H9 (cell line): ENCODE data around the gene FBLN2. TPM values are rescaled to one million over a fixed set of nuclear protein-coding genes. Genes with fewer than 3 reads are reported as not detected.

ENCODE experiments used
- DNase-seq: peaks from one replicate; pipeline ENCODE4 v3.0.0-alpha.2; 2017
- H2AFZ ChIP-seq: one replicate; pipeline ENCODE4 v1.6.1; 2013; ENCODE audit warnings: mild to moderate bottlenecking, low read length, control low read depth, moderate library complexity
- H2AK5ac ChIP-seq: 2 replicates; pipeline ENCODE4 v1.6.1; 2013; ENCODE audit warnings: low read length, control low read depth, mixed read lengths; ENCODE audit not compliant: insufficient read length
- H2BK120ac ChIP-seq: one replicate; pipeline ENCODE4 v1.6.1; 2013; ENCODE audit warnings: low read depth, mild to moderate bottlenecking, low read length, control low read depth, inconsistent platforms; ENCODE audit not compliant: poor library complexity, severe bottlenecking
- H2BK12ac ChIP-seq: 2 replicates; pipeline ENCODE4 v1.6.1; 2013; ENCODE audit warnings: low read length, control low read depth, mixed read lengths, low read depth; ENCODE audit not compliant: insufficient read length
- H2BK15ac ChIP-seq: 2 replicates; pipeline ENCODE4 v1.6.1; 2013; ENCODE audit warnings: low read depth, low read length, control low read depth
- H2BK20ac ChIP-seq: one replicate; pipeline ENCODE4 v1.6.1; 2013; ENCODE audit warnings: low read depth, mild to moderate bottlenecking, low read length, control low read depth, inconsistent platforms; ENCODE audit not compliant: poor library complexity, severe bottlenecking
- H2BK5ac ChIP-seq: 2 replicates; pipeline ENCODE4 v1.6.1; 2013; ENCODE audit warnings: low read length, control low read depth, mixed read lengths; ENCODE audit not compliant: insufficient read length
- H3K14ac ChIP-seq: 2 replicates; pipeline ENCODE4 v1.6.1; 2013; ENCODE audit warnings: low read length, control low read depth; ENCODE audit not compliant: insufficient read depth
- H3K18ac ChIP-seq: 2 replicates; pipeline ENCODE4 v1.6.1; 2013; ENCODE audit warnings: low read depth, mild to moderate bottlenecking, mixed read lengths, low read length, control low read depth; ENCODE audit not compliant: insufficient read length
- H3K23ac ChIP-seq: 2 replicates; pipeline ENCODE4 v1.6.1; 2013; ENCODE audit warnings: low read length, control low read depth, mixed read lengths, low read depth; ENCODE audit not compliant: insufficient read length
- H3K23me2 ChIP-seq: 2 replicates; pipeline ENCODE4 v1.6.1; 2013; ENCODE audit warnings: low read depth, mild to moderate bottlenecking, mixed read lengths, low read length, control low read depth; ENCODE audit not compliant: insufficient read length, poor library complexity, severe bottlenecking
- H3K27ac ChIP-seq: 2 replicates; pipeline ENCODE4 v1.5.1; 2013; ENCODE audit warnings: low read length, control low read depth, mixed read lengths, low read depth; ENCODE audit not compliant: insufficient read length
- H3K27me3 ChIP-seq: 2 replicates; pipeline ENCODE4 v1.6.1; 2013; ENCODE audit warnings: low read length, control low read depth, inconsistent platforms; ENCODE audit not compliant: insufficient read depth
- H3K4ac ChIP-seq: 2 replicates; pipeline ENCODE4 v1.6.1; 2013; ENCODE audit warnings: low read depth, mild to moderate bottlenecking, control low read depth, inconsistent platforms, low read length, moderate library complexity
- H3K4me1 ChIP-seq: 2 replicates; pipeline ENCODE4 v1.6.1; 2013; ENCODE audit warnings: low read length, control low read depth, inconsistent platforms; ENCODE audit not compliant: insufficient read depth
- H3K4me2 ChIP-seq: 2 replicates; pipeline ENCODE4 v1.6.1; 2013; ENCODE audit warnings: low read length, control low read depth, mixed read lengths; ENCODE audit not compliant: insufficient read length, insufficient read depth
- H3K56ac ChIP-seq: 2 replicates; pipeline ENCODE4 v1.6.1; 2013; ENCODE audit warnings: low read depth, mild to moderate bottlenecking, mixed read lengths, low read length, control low read depth; ENCODE audit not compliant: insufficient read length
- H3K79me1 ChIP-seq: 2 replicates; pipeline ENCODE4 v1.6.1; 2013; ENCODE audit warnings: low read depth, mild to moderate bottlenecking, moderate library complexity, low read length, control low read depth, inconsistent platforms; ENCODE audit not compliant: insufficient read depth, poor library complexity, severe bottlenecking
- H3K79me2 ChIP-seq: 2 replicates; pipeline ENCODE4 v1.6.1; 2013; ENCODE audit warnings: low read length, control low read depth, inconsistent platforms; ENCODE audit not compliant: insufficient read depth
- H3K9ac ChIP-seq: 2 replicates; pipeline ENCODE4 v1.6.1; 2013; ENCODE audit warnings: low read length, control low read depth, mixed read lengths; ENCODE audit not compliant: insufficient read length; ENCODE audit errors: extremely low read depth
- H3K9me3 ChIP-seq: one replicate; pipeline ENCODE4 v1.6.1; 2013; ENCODE audit warnings: low read depth, low read length, inconsistent platforms; ENCODE audit not compliant: control insufficient read depth
- H3T11ph ChIP-seq: one replicate; pipeline ENCODE4 v1.6.1; 2013; ENCODE audit warnings: mild to moderate bottlenecking, low read length, control low read depth, inconsistent platforms
- H4K20me1 ChIP-seq: one replicate; pipeline ENCODE4 v1.6.1; 2013; ENCODE audit not compliant: control insufficient read depth, insufficient read length, insufficient read depth
- H4K5ac ChIP-seq: 2 replicates; pipeline ENCODE4 v1.6.1; 2013; ENCODE audit warnings: low read depth, mild to moderate bottlenecking, mixed read lengths, low read length, control low read depth; ENCODE audit not compliant: insufficient read length
- H4K8ac ChIP-seq: replicated peaks from 2 replicates; pipeline ENCODE4 v1.6.1; 2013; ENCODE audit warnings: low read length, control low read depth, mixed read lengths, low read depth; ENCODE audit not compliant: insufficient read length
- H4K91ac ChIP-seq: 2 replicates; pipeline ENCODE4 v1.6.1; 2013; ENCODE audit warnings: low read depth, mild to moderate bottlenecking, moderate library complexity, mixed read lengths, low read length, control low read depth; ENCODE audit not compliant: insufficient read length
- H3K27ac Mint-ChIP-seq, 3 experiments: 2 replicates in 2 of 3; 3 replicates in 1 of 3; pipeline ENCODE4 v1.8.0; 2020 to 2021; ENCODE audit warnings: mixed read lengths in 3 of 3, mild to moderate bottlenecking in 1 of 3, moderate library complexity in 1 of 3
- H3K27me3 Mint-ChIP-seq: 2 replicates; pipeline ENCODE4 v1.8.0; 2021; ENCODE audit warnings: low read depth, mild to moderate bottlenecking, moderate library complexity, mixed read lengths
- H3K36me3 Mint-ChIP-seq, 3 experiments: 2 replicates in 2 of 3; 3 replicates in 1 of 3; pipeline ENCODE4 v1.8.0; 2020 to 2021; ENCODE audit warnings: low read depth in 3 of 3, mixed read lengths in 3 of 3; ENCODE audit not compliant: insufficient read depth in 1 of 3
- H3K4me1 Mint-ChIP-seq, 2 experiments: 2 replicates each; pipeline ENCODE4 v1.8.0; 2020; ENCODE audit warnings: mixed read lengths in 2 of 2
- H3K4me3 Mint-ChIP-seq, 2 experiments: 2 replicates in 1 of 2; 3 replicates in 1 of 2; pipeline ENCODE4 v1.8.0; 2020 to 2021; ENCODE audit warnings: mild to moderate bottlenecking in 2 of 2, mixed read lengths in 2 of 2, moderate library complexity in 1 of 2
- H3K9me3 Mint-ChIP-seq, 2 experiments: 2 replicates in 1 of 2; 3 replicates in 1 of 2; pipeline ENCODE4 v1.8.0; 2020; ENCODE audit warnings: mild to moderate bottlenecking in 2 of 2, mixed read lengths in 2 of 2, moderate library complexity in 1 of 2
- WGBS: extraction: QIAGEN DNeasy Blood & Tissue Kit; methylation state at CpG from one replicate; pipeline ENCODE4 v1.1.7; 2013; ENCODE audit warnings: missing lambda C conversion rate, low lambda C conversion rate, mixed read lengths; ENCODE audit not compliant: insufficient read length; ENCODE audit errors: extremely low coverage; 5-methylcytosine and 5-hydroxymethylcytosine counted together
- total RNA-seq: library from RNA; stranded (reverse); gene quantifications from 2 replicates; pipeline ENCODE4 v1.2.1, GENCODE V29; 2021
- TF ChIP-seq, protein P1 (sequence below): fragments of 200-600 bp; sonication (generic); conservative IDR thresholded peaks from 3 replicates; pipeline ENCODE4 v1.8.0; 2021; ENCODE audit warnings: antibody characterized with exemption, mild to moderate bottlenecking

The FBLN2 gene
- total RNA-seq, 1 experiment from 2014 or later: 11.8 TPM

DNA sequence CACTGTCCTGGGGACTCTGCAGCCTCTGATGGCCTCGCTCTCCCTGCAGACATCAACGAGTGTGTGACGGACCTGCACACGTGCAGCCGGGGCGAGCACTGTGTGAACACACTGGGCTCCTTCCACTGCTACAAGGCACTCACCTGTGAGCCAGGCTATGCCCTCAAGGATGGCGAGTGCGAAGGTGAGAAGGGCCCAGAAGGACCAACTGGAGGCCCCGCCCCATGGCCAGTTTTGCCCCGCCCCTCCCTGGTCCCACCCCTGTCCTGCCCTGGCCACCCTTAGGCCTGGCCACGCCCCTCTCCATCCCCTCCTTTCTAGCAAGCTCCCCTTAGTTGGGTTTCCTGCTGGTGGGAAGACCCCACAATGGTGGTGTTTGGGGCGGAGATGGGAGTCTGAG lies 77.5 kb downstream of the FBLN2 start:
- no peak for DNase-seq
- Mint-ChIP-seq H3K27me3 (no peaks in the 10 kb centered on the region; the same call in 1 of the 2 replicates), H3K4me3 (no peak overlapping the region), H3K4me1 (no peaks in the 10 kb centered on the region), H3K36me3 (peaks cover 0 to 2% (median 0%) of the 10 kb centered on the region in 3 experiments; a peak in 2 of 7 replicates), H3K27ac (no peak overlapping the region), H3K9me3 (no peaks in the 10 kb centered on the region)
- H2BK120ac ChIP-seq: no peak overlapping the region
- H3K23ac ChIP-seq: no peak overlapping the region
- H3T11ph ChIP-seq: no peak overlapping the region
- no peak overlapping the region for H3K14ac ChIP-seq
- TF ChIP-seq, protein P1, sequence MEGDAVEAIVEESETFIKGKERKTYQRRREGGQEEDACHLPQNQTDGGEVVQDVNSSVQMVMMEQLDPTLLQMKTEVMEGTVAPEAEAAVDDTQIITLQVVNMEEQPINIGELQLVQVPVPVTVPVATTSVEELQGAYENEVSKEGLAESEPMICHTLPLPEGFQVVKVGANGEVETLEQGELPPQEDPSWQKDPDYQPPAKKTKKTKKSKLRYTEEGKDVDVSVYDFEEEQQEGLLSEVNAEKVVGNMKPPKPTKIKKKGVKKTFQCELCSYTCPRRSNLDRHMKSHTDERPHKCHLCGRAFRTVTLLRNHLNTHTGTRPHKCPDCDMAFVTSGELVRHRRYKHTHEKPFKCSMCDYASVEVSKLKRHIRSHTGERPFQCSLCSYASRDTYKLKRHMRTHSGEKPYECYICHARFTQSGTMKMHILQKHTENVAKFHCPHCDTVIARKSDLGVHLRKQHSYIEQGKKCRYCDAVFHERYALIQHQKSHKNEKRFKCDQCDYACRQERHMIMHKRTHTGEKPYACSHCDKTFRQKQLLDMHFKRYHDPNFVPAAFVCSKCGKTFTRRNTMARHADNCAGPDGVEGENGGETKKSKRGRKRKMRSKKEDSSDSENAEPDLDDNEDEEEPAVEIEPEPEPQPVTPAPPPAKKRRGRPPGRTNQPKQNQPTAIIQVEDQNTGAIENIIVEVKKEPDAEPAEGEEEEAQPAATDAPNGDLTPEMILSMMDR: no peak
- no peaks in the 10 kb centered on the region for H3K9me3 ChIP-seq
- H3K79me2 ChIP-seq: no peaks in the 10 kb centered on the region
- H3K18ac ChIP-seq: no peak overlapping the region
- no peak overlapping the region for H3K4ac ChIP-seq
- H2AFZ ChIP-seq: no peak overlapping the region
- H3K79me1 ChIP-seq: no peaks in the 10 kb centered on the region
- H3K9ac ChIP-seq: no peak overlapping the region
- H3K27ac ChIP-seq: no peak overlapping the region
- H3K56ac ChIP-seq: no peak overlapping the region
- H2BK12ac ChIP-seq: no peak overlapping the region
- H2BK15ac ChIP-seq: no peak overlapping the region
- no peaks in the 10 kb centered on the region for H3K23me2 ChIP-seq
- H4K5ac ChIP-seq: no peak overlapping the region
- H3K27me3 ChIP-seq: no peaks in the 10 kb centered on the region
- H2AK5ac ChIP-seq: no peak overlapping the region
- no peak overlapping the region for H4K91ac ChIP-seq
- H2BK20ac ChIP-seq: no peak overlapping the region
- no CpG with 5 or more reads among the region's 12 CpGs for WGBS
- no peak overlapping the region for H4K8ac ChIP-seq
- H3K4me1 ChIP-seq: no peaks in the 10 kb centered on the region
- no peak overlapping the region for H2BK5ac ChIP-seq
- H3K4me2 ChIP-seq: no peak overlapping the region
- no peaks in the 10 kb centered on the region for H4K20me1 ChIP-seq
